ENCODE results near the gene PNKD.

DNA sequence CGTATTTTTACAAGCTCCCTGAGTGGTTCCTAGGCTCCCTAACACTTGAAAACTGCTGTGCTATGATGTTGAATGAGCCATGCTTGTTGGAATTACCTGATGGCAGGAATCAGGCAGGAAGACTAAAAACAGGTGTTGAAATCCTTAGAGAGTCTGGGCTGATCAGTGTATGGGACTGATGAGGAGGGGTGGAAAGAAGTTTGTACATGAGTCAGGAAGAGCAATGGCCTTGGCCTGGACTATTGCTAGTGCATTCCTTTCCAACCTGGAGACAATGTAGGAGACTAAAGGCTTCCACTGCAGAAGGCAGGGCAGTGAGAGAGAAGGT is 46.9 kb downstream of the PNKD start:
- TF ChIP-seq, protein P1, sequence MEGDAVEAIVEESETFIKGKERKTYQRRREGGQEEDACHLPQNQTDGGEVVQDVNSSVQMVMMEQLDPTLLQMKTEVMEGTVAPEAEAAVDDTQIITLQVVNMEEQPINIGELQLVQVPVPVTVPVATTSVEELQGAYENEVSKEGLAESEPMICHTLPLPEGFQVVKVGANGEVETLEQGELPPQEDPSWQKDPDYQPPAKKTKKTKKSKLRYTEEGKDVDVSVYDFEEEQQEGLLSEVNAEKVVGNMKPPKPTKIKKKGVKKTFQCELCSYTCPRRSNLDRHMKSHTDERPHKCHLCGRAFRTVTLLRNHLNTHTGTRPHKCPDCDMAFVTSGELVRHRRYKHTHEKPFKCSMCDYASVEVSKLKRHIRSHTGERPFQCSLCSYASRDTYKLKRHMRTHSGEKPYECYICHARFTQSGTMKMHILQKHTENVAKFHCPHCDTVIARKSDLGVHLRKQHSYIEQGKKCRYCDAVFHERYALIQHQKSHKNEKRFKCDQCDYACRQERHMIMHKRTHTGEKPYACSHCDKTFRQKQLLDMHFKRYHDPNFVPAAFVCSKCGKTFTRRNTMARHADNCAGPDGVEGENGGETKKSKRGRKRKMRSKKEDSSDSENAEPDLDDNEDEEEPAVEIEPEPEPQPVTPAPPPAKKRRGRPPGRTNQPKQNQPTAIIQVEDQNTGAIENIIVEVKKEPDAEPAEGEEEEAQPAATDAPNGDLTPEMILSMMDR (IDR thresholded peaks at IDR 0.05; ENCODE audit: low read length): no peak
- no peak for TF ChIP-seq EZH2 (IDR thresholded peaks at IDR 0.05; ENCODE audit: borderline replicate concordance, low read length)
